Activated CD4-positive, alpha-beta T cell treated with anti-CD3 and anti-CD28 coated beads, Interleukin-2, amount 50 U/mL, for 1 hour (primary cell): ENCODE results near the gene SMIM11.
"Not testable (repeated sequence)": the region's sequence is repeated elsewhere in the genome, so short reads cannot be mapped to it uniquely, and the experiment has no call there.

ENCODE experiments used
- DNase-seq: peaks from one replicate; pipeline ENCODE4 v3.0.0-alpha.2; 2020

SMIM11 gene

DNA sequence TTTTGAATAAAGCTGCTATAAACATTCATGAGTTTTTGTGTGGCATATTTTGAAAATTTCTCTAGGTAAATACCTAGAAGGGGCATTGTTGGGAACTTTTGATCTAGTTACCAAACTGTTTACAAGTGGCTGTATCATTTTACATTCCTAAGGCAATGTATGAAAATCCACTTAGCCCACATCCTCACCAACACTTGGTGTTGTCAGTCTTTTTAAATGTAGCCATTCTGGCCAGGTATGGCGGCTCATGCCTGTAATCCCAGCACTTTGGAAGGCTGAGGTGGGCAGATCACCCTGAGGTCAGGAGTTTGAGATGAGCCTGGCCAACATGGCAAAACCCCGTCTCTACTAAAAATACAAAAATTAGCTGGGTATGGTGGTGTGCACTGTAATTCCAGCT lies 17.4 kb upstream of the SMIM11 start:
- no peak for DNase-seq

- DNase-seq, result no peak
Observed at GRCh38 chr21:34358866-34359265, 16.4 kb upstream of the SMIM11 start.

DNA sequence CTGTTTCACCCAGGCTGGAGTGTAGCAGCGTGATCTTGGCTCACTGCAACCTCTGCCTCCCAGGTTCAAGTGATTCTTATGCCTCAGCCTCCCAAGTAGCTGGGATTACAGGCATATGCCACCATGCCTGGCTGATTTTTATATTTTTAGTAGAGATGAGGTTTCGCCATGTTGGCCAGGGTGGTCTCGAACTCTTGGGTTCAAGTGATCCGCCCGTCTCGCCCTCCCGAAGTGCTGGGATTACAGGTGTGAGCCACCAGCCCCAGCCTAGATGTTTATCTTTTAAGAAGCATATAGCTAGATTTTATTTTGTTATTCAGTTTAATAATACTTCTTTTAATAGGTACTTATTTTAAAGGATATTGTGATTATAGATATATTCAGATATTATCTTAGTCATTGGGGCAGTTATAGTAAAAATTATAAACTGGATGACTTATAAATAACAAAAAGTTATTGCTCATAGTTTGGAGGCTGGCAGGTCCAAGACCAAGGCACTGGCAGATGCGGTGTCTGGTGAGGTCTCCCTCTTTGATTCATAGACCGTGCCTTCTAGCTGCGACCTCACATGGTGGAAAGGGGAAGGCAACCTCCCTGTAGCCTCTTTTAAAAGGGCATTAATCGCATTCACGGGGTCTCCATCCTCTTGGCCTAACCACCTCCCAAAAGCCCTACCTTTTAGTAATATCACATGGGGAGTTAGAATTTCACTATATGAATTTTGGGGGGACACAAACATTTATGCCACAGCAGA lies 14.6 kb upstream of the SMIM11 start:
- no peak for DNase-seq

- no peak for DNase-seq
Observed at GRCh38 chr21:34362136-34362444, 13.2 kb upstream of the SMIM11 start.

GRCh38 chr21:34362670-34363069 lies 12.6 kb upstream of the SMIM11 start:
- DNase-seq, result no peak

DNA sequence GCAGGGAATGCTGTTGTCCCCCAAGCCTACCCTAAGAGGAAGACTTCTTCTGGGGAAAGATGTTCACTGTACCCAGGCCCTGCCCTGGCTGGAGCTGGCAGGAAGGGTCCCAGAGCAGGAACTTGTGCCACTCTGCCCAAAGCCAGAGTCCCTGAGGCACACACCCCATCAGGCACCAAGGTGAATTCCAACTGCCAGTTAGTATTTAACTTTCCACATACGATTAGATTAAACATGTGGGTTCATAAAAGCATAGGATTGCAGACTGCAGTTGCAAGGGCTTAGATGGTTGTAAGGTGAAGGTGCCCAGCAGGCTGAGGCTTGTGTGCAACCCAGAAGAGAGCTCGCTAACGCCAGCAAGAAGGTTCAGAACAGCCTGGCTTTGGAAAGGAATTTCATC lies 11.6 kb upstream of the SMIM11 start, which contains the start of gene KCNE2:
KCNE2 (plus strand) TSS at position 274 of the 400 bp plus-strand sequence. CDS start 6,473 bp downstream, outside the sequence.
- DNase-seq, result no peak

DNA sequence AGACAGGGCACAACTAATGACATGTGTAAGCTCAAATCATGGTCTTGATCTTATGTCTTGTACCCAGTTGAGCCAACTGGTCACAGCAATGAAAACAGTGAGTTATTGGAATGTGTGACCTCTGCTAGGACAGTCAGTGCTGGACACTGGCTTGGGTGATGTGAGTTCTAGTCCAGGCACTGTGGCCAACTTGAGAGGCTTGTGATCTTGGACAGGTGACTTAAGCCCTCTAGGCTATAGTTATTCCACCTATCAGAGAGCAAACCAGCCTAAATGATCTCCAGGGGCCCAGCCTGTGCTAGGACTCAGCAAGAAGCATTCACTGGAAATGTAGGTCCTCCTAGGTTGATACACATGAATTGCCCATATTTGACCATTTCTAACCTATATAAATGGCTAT lies 10.4 kb upstream of the SMIM11 start:
- DNase-seq, result no peak

DNA sequence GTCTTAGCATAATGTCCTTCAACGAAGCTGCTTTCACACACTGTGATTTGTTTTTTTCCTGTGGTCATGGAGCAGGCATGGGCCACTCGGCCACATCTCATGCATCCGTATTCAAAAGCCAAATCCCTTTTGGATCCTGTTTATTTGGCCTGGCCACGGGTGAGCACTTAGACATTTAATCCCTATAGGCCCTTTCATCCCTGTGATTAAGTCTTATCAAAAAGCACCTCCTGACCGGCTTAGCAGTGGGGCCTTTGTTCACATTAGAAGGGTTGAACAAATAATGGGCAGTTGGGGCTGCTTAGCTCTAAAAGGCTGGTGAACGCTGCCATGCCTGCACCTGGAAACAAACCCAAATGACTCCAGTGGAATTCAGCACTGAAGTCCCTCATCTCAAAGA lies 9.5 kb upstream of the SMIM11 start:
- no peak for DNase-seq

DNA sequence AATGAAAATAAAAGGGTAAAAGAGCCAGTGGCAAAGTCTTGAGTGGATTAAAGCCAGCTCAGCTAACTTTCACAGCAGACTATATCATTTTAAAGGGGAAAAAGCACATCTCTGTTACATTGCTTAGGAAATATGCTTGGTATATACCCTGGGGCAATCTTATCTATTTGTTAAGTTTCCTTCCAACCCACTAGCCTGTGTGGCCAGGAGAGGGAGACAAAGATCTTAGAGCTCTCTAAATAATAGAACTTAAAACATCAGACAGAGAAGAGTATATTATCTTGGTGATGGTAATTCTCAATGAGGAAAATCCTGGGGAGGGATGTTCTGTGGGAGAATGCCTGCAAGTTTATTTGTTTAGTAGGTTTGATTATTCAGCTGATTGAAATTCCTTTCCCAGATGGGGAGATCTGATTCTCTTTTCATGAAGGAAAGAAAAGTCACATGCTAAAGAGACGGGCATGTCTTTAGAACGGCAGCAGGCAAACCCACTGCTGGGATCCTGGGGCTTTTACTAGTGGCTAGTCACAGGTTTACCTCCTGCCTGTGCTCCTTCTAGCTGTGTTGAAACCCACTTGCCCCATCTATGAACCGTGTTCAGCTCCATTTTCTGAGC lies 7.9 kb upstream of the SMIM11 start:
- peak; percentile 22 for DNase-seq

DNA sequence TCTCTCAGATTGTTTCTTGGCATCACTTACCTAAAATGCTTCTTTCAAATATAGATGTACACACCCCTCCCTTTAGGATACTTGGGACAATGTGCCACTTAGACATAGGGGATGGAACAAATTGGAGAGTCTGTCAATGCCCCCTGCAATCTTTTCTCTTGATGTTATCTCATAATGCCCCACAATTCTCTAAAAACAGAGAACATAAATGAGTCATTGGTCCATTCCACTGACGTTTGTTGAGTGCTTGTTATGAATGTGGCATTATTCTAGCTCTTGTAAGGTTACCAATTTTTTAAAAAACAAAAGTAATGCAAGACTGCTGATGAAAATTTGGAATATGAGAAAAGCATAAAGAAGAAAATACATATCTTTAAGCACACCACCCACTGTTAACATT lies 5.6 kb upstream of the SMIM11 start:
- no peak for DNase-seq

DNA sequence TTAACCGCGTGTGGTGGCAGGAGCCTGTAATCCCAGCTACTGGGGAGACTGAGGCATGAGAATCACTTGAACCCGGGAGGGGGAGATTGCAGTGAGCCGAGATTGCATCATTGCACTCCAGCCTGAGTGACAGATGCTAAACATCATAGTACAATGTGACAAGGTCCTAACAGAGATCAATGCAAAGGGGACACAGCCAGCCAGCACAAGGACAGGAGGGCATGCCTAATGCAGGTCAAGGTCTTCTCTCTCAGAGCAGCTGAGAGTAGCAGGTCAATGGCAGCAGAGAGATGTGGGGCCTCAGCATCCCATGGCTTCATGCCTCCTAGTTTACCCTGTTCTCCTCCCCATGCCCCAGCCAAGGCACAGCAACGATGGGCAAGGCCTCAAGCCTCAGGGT lies 3.0 kb upstream of the SMIM11 start:
- no peak for DNase-seq

DNA sequence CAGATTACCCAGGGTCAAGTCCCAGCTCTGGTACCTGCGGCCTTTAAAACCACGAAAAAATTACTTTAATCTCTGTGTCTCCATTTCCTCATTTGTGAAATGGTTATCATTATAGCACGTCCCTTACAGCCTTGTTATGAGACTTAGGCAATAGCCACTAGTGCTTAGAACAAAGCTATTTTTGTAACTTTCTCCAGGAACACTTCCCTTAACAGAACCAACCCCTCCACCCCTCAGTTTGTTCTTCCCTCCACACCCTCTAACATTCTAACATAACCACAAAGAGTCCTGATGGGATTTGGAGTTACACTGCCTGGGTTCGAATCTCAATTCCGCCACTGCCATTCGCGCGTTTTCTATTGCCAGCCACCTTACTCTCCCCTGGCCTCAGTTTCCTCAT lies 845 bp upstream of the SMIM11 start:
- not testable (repeated sequence) for DNase-seq

GRCh38 chr21:34375619-34375972 lies 289 bp downstream of the SMIM11 start:
- not testable (repeated sequence) for DNase-seq

DNA sequence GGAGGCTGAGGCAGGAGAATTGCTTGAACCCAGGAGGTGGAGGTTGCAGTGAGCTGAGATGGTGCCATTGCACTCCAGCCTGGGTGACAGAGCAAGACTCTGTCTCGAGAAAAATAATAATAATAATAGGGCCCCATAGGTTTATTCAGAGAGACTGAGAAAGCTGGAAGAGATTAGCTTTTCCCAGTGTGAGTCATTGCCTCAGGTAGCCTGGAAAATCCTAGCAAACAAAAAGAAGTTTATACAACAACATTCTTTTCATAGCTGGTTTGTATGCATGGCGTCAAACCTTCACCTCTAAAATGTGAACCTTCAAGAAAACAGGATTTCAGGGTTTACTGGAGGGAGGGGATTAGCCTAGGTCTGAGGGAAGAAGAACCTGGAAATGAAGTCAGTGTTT lies 7.8 kb downstream of the SMIM11 start:
- not testable (repeated sequence) for DNase-seq

- DNase-seq, result not testable (repeated sequence)
Observed at GRCh38 chr21:34383724-34384415, 8.6 kb downstream of the SMIM11 start.

GRCh38 chr21:34400522-34400921 lies 25.2 kb downstream of the SMIM11 start:
- not testable (repeated sequence) for DNase-seq

- not testable (repeated sequence) for DNase-seq
Observed at GRCh38 chr21:34404742-34405141, 29.4 kb downstream of the SMIM11 start.

DNA sequence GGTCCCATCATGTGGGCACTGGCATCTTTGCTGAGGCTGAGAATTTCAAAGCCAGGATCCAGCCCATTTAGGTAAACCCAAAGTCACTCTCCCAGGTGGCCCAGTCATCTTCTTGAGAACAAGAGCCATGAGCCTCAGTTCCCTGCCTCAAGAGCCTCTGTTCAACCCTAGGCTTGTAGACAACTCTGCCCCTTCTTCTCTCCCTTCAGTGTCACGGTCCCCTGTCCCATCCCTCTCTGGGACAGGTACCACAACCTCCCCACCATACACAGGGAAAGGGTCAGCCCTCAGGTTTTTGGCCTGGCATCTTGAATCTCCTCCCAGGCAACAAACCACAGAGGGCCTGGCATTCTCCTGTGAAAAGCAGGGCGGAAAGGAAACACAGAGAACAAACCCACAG lies 30.4 kb downstream of the SMIM11 start:
- DNase-seq, result not testable (repeated sequence)

- DNase-seq, result not testable (repeated sequence)
Observed at GRCh38 chr21:34406102-34406501, 30.8 kb downstream of the SMIM11 start.

DNA sequence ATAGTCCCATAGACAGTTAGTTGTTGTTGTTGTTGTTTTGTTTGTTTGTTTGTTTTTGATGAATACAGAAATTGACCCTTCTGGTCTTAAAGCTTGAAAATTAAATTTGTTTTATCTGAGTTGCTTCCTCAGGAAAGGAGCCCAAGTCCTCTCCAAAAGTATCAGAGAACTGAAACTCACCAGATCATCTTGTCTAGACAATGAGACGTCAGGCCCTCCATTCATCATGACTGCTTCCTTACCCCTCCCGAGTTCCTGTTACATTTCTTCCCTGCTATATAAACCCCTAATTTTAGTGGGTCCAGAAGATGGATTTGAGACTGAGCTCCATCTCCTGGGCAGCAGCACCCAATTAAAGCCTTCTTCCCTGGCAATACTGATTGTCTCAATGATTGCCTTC lies 31.4 kb downstream of the SMIM11 start:
- not testable (repeated sequence) for DNase-seq

DNA sequence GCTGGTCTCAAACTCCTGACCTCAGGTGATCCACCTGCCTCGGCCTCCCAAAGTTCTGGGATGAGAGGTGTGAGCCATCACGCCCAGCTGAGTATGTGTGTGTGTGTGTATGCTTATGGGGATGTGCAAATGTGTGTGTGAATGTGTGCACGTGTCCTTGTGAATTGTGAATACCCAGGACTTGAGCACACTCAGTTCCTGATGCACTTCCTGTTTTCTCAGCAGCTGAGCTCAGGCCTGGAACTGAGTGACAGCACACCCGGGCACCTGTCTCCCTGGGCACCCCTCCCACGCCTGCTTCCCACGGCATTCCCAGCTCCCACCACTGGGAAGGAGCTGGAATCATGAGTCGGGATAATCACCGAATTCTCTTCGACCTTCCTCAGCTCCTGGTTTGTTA lies 32.0 kb downstream of the SMIM11 start:
- DNase-seq, result not testable (repeated sequence)

DNA sequence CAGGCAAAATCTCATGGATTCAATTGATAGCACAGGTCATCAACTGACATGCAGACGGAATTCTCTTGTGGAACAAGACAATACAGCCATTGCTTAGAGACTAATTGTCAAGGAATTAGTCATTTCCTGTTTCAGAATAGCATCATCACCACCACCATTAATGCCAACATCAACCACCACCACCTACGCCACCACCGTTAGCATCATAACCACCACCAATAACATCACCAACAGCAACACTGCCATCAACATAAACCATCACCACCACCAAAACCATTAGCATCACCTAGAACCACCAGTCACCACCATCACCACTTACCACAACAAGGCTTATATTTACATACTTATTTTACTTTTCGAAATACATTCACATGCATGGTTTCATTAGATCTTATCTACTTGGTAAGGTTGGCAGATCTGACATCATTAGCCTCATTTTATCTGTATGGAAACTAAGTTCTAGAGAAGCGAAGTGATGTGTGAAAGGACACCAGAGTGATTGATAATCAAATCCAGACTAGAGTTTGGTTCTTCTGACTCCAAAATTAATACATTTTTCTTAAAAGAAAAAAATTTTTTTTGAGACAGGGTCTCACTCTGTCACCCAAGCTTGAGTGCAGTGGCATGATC lies 42.3 kb downstream of the SMIM11 start:
- not testable (repeated sequence) for DNase-seq

DNA sequence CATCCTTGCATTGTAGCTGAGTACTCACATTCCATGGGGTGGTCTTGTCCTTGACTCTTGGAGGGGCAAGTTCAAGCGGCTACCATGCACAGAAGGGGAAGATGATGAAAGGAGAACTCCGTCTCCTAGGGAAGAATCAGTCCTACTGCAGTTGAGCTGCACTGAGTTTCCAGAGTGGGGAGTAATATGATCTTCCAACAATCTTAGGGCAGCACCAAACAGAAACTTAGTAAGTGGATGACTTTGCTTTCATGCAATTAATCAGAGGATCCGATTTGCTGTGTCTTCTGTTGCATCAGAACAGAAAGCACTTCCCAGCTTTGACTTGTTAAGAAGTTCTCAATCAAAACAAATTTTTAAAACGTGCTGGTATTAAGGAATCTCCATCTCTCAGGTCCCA lies 48.5 kb downstream of the SMIM11 start, which contains the start of gene SMIM34:
SMIM34 (minus strand) TSS at position 147 of the 400 bp plus-strand sequence; CDS start at position 35, 112 bp downstream.
- not testable (repeated sequence) for DNase-seq
